ENCODE data around the gene PRCC.

Gene PRCC

DNA sequence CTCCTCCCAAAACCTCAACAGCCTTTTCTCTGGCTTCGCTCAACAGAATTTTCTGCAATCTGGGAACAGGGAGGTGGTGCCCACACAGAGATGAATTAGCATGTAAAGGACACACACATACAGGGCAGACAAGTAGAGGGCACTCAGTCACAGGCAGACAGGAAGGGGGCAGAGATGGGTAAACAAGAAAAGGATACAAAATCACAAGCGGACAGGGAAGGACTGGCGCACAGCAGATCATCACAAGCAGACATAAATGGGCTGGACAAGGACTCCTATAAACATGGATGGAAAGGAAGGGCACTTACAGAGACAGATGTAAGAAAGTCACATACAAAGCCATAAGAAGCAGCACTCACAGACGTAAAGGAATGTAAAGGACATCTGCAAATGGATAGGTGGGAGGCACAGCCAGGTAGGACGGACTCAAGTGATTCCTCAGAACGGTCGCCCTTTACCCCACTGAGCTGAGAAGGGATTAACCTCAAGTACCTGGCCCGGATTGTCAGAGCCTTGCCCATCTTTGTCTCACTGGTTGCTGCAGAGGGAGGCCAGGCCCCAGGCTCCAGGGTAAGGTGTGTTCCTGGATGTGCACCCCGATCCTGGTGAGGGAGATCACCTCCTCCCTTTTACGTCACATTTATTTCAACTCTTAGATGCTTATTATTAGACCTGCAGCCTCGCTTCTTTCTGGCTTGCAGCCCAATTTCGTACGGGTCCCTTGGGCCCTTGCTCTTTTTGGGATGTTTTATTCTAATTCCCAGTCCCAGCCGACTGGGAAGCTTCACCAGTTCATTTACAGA lies 836 bp upstream of the PRCC start:
- no peak for DNase-seq

DNA sequence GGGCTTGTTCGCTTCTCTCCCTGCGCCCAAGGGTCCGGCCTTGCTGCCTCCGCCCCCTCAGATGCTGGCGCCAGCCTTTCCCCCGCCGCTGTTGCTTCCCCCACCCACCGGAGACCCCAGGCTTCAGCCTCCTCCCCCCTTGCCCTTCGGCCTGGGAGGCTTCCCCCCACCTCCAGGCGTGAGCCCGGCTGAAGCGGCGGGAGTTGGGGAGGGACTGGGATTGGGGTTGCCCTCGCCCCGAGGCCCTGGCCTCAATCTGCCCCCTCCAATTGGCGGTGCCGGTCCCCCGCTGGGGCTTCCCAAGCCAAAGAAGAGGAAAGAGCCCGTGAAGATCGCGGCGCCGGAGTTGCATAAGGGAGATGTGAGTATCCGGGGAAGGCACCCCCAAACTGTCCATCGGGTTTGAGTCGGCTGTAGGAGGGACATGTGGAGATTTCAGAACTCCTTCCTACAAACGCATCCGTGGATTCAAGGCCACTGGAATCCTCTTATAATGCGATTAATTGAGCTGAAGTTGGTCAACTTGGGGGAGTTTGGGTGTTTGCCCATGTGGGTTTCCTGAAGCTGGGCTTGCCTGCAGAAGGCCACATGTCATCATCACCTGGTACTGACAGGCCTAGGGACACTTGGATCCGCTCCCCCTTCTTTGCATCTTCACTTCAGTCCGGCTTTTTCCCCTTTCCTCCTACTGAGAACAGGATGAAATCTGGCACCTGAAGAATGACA lies 707 bp downstream of the PRCC start:
- DNase-seq: peak; percentile 49

DNA sequence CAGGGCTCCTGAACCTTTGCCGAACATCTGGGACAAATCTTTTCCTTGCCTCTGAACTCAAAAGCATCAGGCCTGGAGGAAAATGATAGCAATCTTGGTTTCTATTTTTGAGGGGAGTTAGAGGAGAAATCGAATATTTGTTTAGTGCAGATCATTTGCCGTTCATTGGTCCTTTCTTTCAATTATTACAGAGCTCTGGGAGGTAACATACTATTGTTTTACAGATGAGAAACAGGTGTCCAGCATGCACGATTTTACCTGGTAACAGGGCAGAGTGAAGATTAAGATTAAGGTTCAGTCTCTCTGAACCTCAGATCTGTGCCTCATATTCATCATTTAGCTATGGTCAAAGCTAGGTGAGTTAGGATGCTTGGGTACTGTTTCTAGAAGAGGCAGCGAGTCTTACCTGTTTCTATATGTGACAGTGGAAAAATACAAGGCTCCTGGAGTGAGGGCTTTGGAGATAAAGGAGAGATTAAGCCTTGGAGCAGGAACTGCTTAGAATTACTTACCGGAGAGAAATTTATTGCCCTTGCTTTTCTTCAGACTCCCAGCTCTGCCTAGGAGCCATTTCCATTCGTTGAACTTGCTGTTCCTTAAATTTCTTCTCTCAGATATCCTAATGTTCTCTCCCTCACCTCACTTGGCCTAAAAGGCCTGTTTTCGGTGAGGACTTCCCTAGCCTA lies 1.4 kb downstream of the PRCC start:
- no peak for DNase-seq

DNA sequence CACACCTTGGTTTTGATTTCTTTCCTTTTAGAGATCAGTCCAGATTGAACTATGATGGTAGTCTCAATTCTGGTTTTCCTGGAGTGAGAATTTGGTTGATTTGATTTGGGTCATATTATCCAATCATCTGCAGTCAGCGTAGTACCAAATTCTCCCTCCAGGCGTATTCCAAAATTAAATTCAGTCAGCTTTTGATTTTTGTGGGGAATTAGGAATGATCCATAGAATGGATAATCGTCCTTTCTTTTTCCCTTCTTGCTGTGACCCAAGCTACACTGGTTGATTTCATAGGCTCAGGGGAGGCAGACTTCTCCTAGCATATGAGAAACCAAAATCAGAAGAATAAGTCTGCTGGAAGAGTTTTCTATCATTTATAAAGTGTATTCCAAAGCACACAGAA lies 4.9 kb downstream of the PRCC start:
- no peak for DNase-seq

DNA sequence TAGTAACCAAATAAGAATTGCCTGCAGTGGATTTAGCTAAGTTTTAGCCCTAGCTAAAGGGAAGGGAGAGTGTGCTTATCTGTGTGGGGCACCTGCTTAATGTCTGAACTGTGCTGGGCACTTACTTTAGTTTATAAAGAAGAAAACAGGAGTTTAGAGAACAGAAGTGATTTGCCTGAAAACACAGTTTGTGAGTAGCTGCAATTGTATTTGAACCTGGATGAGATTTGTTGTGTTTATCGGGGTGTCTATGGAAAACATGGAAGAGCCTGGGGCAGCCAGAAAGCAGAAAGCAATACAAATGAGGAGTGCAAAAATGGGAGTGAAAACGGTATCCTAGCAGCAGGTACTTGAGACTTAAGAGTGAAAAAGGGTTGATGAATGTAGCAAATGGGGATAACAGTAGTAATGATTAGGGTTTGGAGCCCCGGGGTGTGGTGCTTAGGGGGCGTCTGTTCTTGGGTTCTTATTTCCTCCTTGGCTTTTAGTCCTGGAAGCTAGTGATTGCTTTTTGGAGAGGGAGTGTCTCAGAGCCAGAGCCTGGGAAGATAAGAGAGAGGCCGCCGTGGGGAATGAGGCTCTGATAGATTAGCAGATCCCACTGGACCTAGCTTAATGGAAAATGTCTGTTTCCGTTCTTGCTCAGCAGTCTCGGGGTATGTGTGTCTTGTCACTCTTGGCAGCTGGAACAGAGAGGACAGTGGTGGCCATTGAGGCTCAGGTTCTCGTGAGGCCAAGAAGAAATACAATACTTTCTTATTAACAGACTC lies 5.6 kb downstream of the PRCC start:
- DNase-seq: no peak

DNA sequence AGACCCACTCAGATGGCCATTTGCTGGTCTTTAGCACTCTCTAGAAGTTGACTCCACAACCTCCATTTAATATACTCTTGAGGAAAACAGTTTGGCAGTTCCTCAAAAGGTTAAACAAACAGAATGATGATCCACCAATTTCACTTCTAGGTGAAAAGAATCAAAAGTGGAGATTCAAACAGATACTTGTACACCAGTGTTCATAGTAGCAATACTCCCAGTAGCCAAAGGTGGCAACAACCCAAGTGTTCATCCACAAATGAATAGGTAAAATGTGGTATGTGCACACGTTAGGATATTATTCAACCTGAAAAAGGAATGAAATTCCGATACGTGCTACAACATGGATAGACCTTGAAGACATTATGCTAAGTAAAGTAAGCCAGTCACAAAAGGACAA lies 6.3 kb downstream of the PRCC start:
- no peak for DNase-seq

DNA sequence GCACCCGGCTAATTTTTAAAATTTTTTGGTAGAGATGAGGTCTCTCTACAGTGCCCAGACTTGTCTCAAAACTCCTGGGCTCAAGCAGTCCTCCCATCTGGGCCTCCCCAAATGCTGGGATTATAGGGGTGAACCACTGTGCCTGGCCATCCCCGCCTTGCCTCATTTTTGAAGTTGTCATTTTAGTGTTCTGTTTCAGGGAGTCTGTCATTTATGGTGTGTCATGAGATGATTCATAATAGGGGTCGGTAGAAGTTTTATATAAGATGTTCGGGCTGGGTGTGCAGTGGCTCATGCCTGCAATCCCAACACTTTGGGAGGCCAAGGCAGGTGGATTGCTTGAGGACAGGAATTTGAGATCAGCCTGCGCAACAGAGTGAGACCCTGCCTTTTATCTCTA lies 8.5 kb downstream of the PRCC start:
- DNase-seq: no peak

DNA sequence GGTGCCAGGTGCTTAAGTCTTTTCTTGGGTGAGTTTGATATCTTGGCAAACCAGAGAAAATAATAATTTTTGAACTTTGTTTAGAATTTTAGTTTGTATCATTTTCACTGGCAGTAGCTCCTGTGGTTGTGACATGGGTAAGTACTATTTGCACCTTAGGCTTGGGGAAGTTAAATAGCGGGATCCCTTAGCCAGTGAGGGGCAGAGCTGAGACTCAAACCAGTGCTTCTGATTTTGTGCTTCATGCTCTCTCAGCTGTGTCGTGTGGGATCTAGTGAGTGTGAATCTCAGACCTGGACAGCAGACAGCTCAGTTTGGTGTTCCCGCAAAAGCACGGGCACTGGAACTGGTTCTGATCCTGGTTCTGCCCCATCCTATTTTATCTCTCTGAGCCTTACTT lies 9.6 kb downstream of the PRCC start:
- no peak for DNase-seq

DNA sequence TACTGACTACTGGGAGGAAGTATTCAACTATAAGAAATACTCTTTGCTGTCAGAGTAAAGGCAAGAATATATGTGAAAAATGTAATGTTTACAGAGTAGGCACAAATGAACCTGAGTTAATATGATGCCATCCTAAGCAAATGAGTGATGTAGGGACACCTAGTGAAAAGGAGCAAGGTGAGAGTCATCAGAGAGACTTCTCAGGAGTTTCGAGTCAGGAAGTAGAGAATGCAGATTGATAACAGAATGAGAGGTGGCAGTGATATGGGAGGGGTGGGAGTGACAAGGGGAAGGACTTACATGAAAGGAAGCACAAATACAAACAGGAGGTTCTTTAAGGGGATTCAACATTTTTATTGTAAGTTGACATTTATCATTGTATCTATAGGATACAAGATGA lies 10.2 kb downstream of the PRCC start:
- DNase-seq: no peak

DNA sequence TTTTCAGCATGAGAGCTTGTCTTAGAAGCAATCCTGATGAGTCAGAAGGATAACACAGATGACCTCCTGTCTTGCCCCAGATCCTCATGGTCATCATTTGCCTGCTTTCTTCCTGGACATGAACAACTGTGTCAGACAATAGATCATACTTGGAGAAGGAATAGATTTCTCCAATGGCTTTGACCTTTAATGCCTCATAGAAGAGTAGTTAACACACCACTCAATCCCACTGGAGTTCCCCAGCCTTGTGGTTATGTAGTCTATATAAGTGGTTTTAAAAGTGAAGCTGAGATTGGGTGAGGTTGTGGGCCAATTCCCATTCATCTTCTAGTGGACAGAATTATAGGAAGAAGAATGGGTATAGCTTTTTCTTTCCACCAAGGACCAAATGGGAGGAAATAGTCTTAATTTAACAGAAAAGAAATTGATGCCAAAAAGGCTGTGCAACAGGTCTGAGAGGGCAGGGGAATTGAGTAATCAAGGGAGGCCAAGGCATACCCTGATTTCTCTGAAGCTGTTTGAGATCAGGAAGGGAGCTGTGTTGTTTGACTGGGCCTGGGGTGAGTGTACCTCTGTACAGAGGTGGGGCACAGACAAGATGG lies 14.4 kb downstream of the PRCC start:
- no peak for DNase-seq

DNA sequence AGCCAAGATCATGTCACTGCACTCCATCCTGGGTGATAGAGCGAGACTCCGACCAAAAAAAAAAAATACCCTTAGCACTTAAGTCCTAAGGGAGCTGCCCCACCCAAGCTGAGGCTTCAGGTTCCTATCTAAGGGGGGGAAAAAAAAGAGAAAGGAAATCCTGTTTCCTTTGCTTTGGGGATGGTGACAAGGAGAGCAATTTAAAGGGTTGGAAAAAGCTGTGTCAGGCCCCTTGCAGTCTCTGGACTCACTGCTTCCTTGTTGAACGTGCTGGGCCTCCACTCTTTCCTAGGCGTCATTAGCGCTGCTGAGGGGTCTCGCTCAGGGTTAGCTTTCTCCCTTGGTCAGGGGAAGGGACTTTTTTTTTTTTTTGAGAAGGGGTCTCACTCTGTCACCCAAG lies 18.1 kb downstream of the PRCC start:
- DNase-seq: no peak

DNA sequence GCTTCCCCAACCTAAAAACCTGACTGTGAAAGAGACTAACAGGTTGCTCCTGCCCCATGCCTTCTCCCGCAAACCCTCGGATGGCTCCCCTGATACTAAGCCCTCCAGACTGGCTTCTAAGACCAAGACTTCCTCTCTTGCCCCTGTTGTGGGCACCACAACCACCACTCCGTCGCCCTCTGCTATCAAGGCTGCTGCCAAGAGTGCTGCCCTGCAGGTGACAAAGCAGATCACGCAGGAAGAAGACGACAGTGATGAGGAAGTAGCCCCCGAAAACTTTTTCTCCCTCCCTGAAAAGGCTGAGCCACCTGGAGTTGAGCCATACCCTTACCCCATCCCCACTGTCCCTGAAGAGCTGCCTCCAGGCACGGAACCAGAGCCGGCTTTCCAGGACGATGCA lies 19.3 kb downstream of the PRCC start:
- DNase-seq: no peak

DNA sequence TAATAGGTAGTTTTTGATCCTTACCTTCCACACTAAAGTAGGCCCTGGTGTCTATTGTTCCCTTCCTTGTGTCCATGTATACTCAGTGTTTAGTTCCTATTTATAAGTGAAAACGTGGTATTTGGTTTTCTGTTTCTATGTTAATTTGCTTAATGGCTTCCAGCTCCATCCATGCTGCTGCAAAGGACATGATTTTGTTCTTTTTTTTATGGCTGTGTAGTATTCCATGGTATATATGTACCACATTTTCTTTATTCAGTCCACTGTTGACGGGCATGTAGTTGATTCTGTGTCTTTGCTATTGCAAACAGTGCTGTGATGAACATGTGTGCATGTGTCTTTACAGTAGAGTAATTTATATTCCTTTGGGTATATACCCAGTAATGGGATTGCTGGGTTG lies 20.8 kb downstream of the PRCC start:
- no peak for DNase-seq

DNA sequence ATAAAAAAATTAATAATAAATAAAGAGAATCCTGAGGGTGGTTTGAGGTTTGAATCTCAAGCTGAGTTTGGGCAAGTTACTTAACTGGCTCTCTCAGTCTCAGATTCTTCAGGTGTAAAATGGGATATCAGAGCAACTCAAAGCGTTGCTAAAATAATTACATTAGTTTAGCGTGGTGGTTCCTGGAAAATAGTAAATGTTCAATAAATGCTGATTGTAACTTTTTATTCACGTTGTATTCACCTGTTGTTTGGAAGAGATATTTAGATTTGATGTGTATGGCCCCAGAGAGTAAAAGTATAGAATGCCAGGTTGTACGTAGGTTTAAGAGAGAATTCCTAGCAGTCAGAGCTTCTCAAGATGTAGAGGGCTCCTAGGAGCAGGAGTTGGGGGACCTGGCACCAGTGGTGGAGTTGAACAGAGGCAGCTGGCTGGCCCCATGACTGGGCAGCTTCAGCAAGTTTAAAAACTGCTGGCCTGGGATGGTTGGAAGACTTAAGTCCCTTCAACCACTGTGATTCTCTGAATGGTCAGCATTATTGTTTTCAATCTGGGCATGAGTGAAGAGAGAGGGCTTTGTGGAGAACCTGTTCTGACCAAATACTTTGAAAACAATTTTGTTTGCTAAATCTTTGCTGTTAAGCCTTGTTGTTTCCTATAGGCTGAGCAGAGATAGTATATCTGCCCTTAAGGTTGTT lies 22.4 kb downstream of the PRCC start:
- DNase-seq: no peak

DNA sequence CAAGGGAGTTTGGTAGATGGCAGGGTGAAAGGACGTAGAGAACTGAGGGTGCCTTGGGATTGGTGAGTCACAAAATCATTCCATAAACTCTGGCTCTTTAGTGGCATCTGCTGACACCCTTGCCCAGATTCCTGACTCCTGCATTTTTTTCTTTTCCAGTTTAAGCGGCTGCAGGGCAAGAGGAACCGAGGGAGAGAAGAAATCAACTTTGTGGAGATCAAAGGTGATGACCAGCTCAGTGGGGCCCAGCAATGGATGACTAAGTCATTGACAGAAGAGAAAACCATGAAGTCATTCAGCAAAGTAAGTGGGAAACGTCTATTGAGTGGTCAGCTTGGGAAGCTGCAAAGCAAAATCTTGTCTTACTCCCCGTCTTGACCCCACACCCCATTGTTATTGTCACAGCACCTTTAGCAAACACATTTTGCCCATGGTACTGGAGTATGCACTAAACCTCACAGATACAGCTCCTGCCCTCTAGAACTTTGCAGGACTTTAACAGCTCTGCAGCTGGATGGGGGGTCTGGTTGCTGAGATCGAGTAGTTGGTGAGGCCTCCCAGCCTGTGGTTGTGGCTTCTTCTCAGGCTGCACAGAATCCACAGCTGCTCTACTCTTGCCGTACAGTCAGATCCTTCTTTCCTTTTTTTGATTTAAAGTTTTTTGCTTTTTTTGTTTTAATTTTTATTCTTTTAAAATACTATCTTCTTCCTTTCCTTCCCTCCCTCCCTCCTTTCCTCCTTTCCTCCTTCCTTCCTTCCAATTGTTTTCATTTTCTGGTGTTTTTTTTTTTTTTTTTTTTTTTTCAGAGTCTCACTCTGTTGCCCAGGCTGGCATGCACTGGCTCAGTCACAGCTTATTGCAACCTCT lies 27.4 kb downstream of the PRCC start:
- DNase-seq: no peak

DNA sequence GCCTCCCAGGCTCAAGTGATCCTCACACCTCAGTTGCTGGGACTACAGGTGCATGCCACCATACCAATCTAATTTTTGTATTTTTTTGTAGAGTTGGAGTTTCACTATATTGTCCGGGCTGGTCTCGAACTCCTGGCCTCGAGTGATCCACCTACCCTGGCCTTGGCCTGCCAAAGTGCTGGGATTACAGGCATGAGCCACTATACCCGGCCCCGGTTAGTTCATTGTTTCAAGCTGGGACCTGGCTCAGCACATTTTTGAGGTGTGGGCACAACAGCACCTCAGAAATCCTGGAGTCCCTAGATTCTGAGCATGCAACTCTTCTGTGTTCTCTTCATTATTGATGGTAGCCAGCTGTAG lies 28.0 kb downstream of the PRCC start:
- no peak for DNase-seq

DNA sequence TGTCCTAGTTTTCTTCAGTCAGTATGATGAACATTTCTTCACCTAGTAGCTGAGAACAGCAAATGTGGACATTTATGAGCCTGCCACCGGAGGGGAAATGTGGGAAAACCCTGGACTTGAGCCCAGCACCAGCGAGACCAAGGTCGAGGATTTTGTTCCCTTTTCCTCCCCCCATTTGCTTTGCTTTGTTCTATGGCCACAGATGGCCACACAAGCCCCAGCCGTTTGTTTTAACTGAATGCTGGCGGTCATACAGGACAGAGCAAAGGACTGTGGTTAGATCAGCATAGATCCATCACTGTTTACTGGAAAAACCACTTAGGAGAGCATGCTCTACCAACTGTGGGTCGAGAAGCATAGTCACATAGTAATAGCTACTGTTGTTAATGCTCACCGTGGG lies 28.5 kb downstream of the PRCC start:
- DNase-seq: no peak

DNA sequence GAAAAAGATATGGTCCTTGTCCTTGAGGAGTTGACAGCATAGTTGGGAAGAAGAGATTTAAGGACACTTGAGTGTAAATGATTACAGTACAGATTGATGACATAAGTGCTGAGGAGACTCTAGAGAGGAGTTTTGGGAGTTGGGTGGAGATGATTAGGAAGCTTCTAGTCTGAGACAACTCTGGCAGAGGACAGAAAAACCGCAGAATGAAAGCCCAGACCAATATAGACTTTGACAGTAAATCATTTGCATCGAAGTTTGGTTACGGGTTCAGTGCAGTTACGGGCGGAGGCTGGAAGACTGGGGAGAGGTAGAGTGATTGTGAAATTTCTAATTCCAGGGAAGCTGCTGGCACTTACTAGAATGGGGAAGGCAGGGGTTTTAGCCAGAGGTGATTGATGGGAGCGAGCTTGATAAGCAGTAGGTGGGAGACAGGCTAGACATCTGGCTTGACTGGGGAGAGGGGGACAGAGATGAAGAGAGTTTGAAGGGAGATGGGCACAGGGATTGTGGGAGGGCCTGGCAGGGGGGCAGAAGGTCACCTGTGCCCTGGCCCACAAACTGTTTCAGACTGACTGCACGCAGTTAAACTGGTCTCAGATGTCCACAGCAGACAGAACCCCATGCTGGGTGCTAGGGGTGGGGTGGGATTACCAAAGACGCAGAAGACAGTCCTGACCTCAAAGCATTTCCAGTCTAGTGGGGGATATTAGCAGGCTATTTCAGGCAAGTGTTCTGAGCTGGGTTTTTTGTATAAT lies 29.2 kb downstream of the PRCC start:
- no peak for DNase-seq

DNA sequence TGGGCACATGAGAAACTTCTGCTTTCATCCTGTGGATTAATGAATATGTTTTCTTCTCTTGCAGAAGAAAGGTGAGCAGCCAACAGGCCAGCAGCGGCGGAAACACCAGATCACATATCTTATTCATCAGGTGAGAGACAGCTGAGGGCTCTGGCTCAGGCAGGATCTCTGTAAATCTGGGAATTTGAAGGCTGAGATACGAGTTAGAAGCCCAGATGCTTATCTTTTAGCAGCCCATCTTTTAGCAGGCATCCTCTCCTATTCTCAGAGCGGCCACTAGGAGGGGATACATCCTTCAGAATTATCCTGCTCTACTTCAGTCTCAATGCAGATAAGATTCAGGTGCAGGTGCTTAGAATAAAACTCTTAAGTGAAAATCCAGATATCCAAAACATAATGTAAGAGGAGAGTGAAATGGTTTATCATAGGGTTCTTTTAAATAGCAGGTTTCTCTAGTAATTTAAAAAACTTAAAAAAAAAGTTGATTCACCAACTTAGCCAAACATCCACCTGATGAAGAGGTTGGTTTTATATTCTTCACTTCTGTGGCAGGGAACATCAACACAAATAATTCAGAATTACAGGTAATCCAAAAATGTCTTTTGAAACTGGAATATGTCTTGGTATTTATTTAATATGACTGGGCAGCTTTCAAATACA lies 30.0 kb downstream of the PRCC start:
- DNase-seq: peak; percentile 66
